ENCODE measurements around the gene AKAP13. TPM values are rescaled to one million over a fixed set of nuclear protein-coding genes. Genes with fewer than 3 reads are reported as not detected.
A peak's percentile ranks its signal among the peaks of the same experiment; 100 is the strongest.

The AKAP13 gene
- total and polyA plus RNA-seq, 2 experiments from 2014 or later, result 53.1 to 108 TPM

GRCh38 chr15:85558848-85559247, 178.4 kb downstream of the AKAP13 start:
- Histone ChIP-seq H3K36me3 (no peaks in the 10 kb centered on the region), H3K27me3 (no peaks in the 10 kb centered on the region), H3K4me3 (no peak overlapping the region), H3K27ac (no peak overlapping the region), H3K4me1 (ENCODE audit: low read depth) (peaks cover 9% of the 10 kb centered on the region), H3K9me3 (ENCODE audit: low read depth) (no peaks in the 10 kb centered on the region)
- no peak for TF ChIP-seq CTCF (IDR thresholded peaks at IDR 0.05; ENCODE audit: low read depth, low read length)
- DNase-seq (ENCODE audit: low read depth in 1 of 2, low spot score in 1 of 2), result no peak

- no peak for TF ChIP-seq CTCF (IDR thresholded peaks at IDR 0.05; ENCODE audit: low read depth, low read length)
These were observed 179.1 kb downstream of the AKAP13 start for GRCh38 chr15:85559530-85559929.

GRCh38 chr15:85562824-85563223, 182.4 kb downstream of the AKAP13 start:
- Histone ChIP-seq H3K27ac (no peak overlapping the region), H3K4me3 (no peak overlapping the region), H3K27me3 (no peaks in the 10 kb centered on the region), H3K36me3 (no peaks in the 10 kb centered on the region), H3K4me1 (ENCODE audit: low read depth) (peaks cover 24% of the 10 kb centered on the region), H3K9me3 (ENCODE audit: low read depth) (no peaks in the 10 kb centered on the region)
- DNase-seq (ENCODE audit: low read depth in 1 of 2, low spot score in 1 of 2), result no peak
- no peak for TF ChIP-seq CTCF (IDR thresholded peaks at IDR 0.05; ENCODE audit: low read depth, low read length)

More at GRCh38 chr15:85559530-85559929, 179.1 kb downstream of the AKAP13 start:
- no peaks in the 10 kb centered on the region for H3K9me3 ChIP-seq (ENCODE audit: low read depth)
- H3K4me1 ChIP-seq (ENCODE audit: low read depth), result peaks cover 15% of the 10 kb centered on the region
- DNase-seq (ENCODE audit: low read depth in 1 of 2, low spot score in 1 of 2), result no peak
- no peaks in the 10 kb centered on the region for H3K27me3 ChIP-seq
- H3K36me3 ChIP-seq, result no peaks in the 10 kb centered on the region
- no peak overlapping the region for H3K27ac ChIP-seq
- H3K4me3 ChIP-seq, result no peak overlapping the region

GRCh38 chr15:85563328-85563727, 182.9 kb downstream of the AKAP13 start:
- no peak overlapping the region for H3K4me3 ChIP-seq
- peak; percentile 43 to 89 for DNase-seq (ENCODE audit: low read depth in 1 of 2, low spot score in 1 of 2)
- no peak for TF ChIP-seq CTCF (IDR thresholded peaks at IDR 0.05; ENCODE audit: low read depth, low read length)
- H3K27me3 ChIP-seq, result no peaks in the 10 kb centered on the region
- H3K4me1 ChIP-seq (ENCODE audit: low read depth), result peaks cover 24% of the 10 kb centered on the region
- H3K9me3 ChIP-seq (ENCODE audit: low read depth), result no peaks in the 10 kb centered on the region
- peak overlapping the region; percentile 67 for H3K27ac ChIP-seq
- no peaks in the 10 kb centered on the region for H3K36me3 ChIP-seq

- Histone ChIP-seq H3K9me3 (ENCODE audit: low read depth) (no peaks in the 10 kb centered on the region), H3K4me3 (no peak overlapping the region), H3K4me1 (ENCODE audit: low read depth) (peaks cover 24% of the 10 kb centered on the region), H3K36me3 (no peaks in the 10 kb centered on the region), H3K27ac (peak overlapping the region; percentile 67), H3K27me3 (no peaks in the 10 kb centered on the region)
- TF ChIP-seq CTCF (IDR thresholded peaks at IDR 0.05; ENCODE audit: low read depth, low read length), result no peak
- no peak for DNase-seq (ENCODE audit: low read depth in 1 of 2, low spot score in 1 of 2)
These were observed 183.3 kb downstream of the AKAP13 start for GRCh38 chr15:85563731-85564130.

- no peaks in the 10 kb centered on the region for H3K36me3 ChIP-seq
- no peak for TF ChIP-seq CTCF (IDR thresholded peaks at IDR 0.05; ENCODE audit: low read depth, low read length)
- peaks cover 24% of the 10 kb centered on the region for H3K4me1 ChIP-seq (ENCODE audit: low read depth)
- no peak for DNase-seq (ENCODE audit: low read depth in 1 of 2, low spot score in 1 of 2)
- H3K9me3 ChIP-seq (ENCODE audit: low read depth), result no peaks in the 10 kb centered on the region
- H3K4me3 ChIP-seq, result no peak overlapping the region
- H3K27me3 ChIP-seq, result no peaks in the 10 kb centered on the region
- H3K27ac ChIP-seq, result no peak overlapping the region
These were observed 184.3 kb downstream of the AKAP13 start for GRCh38 chr15:85564686-85565085.
